Transverse colon (tissue), 4 donors: Measurements from ENCODE around the gene CEBPE. TPM values are rescaled to one million over a fixed set of nuclear protein-coding genes. Genes with fewer than 3 reads are reported as not detected.

Experiments
- DNase-seq: peaks from one replicate; pipeline ENCODE4 v3.0.0-alpha.2; 2019
- H3K27ac ChIP-seq, 4 donors: fragments of 200-600 bp; sonication (generic); 2 replicates each; pipeline ENCODE4 v1.5.1; 2016 to 2018; ENCODE audit warnings: inconsistent platforms in 4 of 4
- H3K27me3 ChIP-seq: fragments of 200-600 bp; sonication (generic); 2 replicates; pipeline ENCODE4 v1.5.1; 2017; ENCODE audit warnings: inconsistent platforms
- H3K36me3 ChIP-seq, 4 donors: fragments of 200-600 bp; sonication (generic); 2 replicates each; pipeline ENCODE4 v1.5.1; 2017 to 2019; ENCODE audit warnings: inconsistent platforms in 4 of 4
- H3K4me1 ChIP-seq, 4 donors: fragments of 200-600 bp; sonication (generic); 2 replicates each; pipeline ENCODE4 v1.5.1; 2017 to 2020; ENCODE audit warnings: inconsistent platforms in 4 of 4
- H3K4me3 ChIP-seq, 4 donors: fragments of 200-600 bp; sonication (generic); 1 replicate in 1 of 4; 2 replicates in 3 of 4; pipeline versions ENCODE4 v1.5.1 to v1.6.1; 2017 to 2019; ENCODE audit warnings: inconsistent platforms in 4 of 4
- H3K9me3 ChIP-seq, 2 donors: fragments of 200-600 bp; sonication (generic); 2 replicates each; pipeline ENCODE4 v1.5.1; 2017 to 2019; ENCODE audit warnings: inconsistent platforms in 2 of 2
- EP300 ChIP-seq: sonication (generic); formaldehyde crosslinking; IDR thresholded peaks from one replicate; pipeline ENCODE4 v1.6.1; 2017; ENCODE audit warnings: antibody characterized with exemption, low read depth
- POLR2A ChIP-seq: fragments of 450-650 bp; IDR thresholded peaks from one replicate; pipeline ENCODE4 v1.6.1; 2016; ENCODE audit warnings: antibody characterized with exemption, mild to moderate bottlenecking, moderate library complexity
- POLR2AphosphoS5 ChIP-seq, 3 donors: sonication (generic); formaldehyde crosslinking; IDR thresholded peaks; one replicate each; pipeline ENCODE4 v1.6.1; 2016; ENCODE audit warnings: antibody characterized with exemption in 3 of 3
- WGBS, 2 donors: methylation state at CpG; one replicate each; pipeline ENCODE4 v1.1.5; 2018; ENCODE audit warnings: low coverage in 1 of 2; 5-methylcytosine and 5-hydroxymethylcytosine counted together
- in situ Hi-C, 4 donors: fragments of 200-750 bp; cut with MboI; loops; one replicate each; pipeline versions ENCODE4 v1.15.0 to v1.15.1; 2017; ENCODE audit warnings: low sequenced_read_pairs in 3 of 4, low pct_ligation_motif_present in 1 of 4, low pct_unique_long_range_greater_than_20kb in 1 of 4
- intact Hi-C: fragments of 100-400 bp; cut with DNase I; formaldehyde crosslinking; loops from one replicate; pipeline ENCODE4 v1.15.1; 2023; ENCODE audit warnings: low total_unique reads
- total RNA-seq, 4 donors: library from RNA; depleted of rRNA; stranded (reverse); fragments of >200 nt; gene quantifications; one replicate each; pipeline ENCODE4 v1.1.0, GENCODE V29; 2016
- TF ChIP-seq, protein P1 (sequence below), 5 experiments: fragments of 200-600 bp in 3 of 5; fragments of 450-650 bp in 2 of 5; sonication (generic) in 3 of 5; IDR thresholded peaks; 1 replicate in 2 of 5; 2 replicates in 3 of 5; pipeline ENCODE4 v1.5.1; 2016 to 2017; ENCODE audit warnings: antibody characterized with exemption in 5 of 5, inconsistent platforms in 3 of 5, mild to moderate bottlenecking in 2 of 5, moderate library complexity in 1 of 5

The CEBPE gene
- not detected for total RNA-seq

DNA sequence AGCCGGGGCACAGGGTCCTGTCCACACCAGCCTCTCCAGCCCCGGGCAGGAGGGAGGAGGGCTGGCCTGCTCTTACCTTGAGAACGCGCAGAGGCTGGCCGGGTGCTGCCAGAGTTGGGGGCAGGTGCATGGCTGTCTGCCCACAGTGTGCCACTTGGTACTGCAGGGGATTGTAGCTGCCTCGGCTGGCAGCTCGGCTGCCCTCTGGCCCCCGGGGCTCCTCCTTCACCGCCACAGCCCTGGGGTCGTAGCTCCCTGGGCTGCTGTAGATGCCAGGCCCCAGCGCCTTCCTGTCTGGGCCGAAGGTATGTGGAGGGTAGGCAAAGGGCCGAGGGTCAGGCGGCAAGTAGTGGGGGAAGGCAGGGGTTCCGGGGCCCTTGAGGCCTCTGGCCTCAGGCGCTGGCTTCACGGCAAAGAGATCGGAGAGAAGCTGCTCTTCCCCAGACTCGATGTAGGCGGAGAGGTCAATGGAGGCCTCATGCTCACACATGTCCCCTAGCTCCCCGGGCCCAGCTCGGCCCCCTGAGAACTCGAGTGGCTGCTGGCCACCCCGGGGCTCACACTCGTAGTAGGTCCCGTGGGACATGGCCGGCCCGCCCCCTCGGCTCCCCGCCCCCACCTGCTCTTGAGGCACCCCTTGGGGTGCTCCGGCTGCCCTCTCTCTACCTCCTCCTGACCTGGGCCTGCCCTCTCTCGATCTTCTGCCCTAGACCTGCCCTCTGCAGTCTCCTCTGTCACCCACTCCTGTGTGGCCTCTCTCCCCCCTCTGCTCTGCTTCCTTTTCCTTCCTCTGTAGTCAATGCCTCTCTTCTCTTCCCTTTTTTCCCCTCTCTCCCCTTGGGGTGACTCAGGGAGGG lies at the start of gene CEBPE:
CEBPE (minus strand) TSS at position 750 of the 857 bp plus-strand sequence; CDS start at position 586, 164 bp downstream.
- no peaks in the 10 kb centered on the region for H3K36me3 ChIP-seq
- no peaks in the 10 kb centered on the region for H3K9me3 ChIP-seq
- intact Hi-C loops = no loop called here
- 73 to 83% methylated on average over 3 to 29 of the region's 32 CpGs for WGBS, 2 donors
- no peak within 1 kb of the TSS for H3K4me3 ChIP-seq
- in situ Hi-C loops = loop anchor here in 3 of 4 donors (25.0 kb wide), 1 partner anchor 169 kb away; the partner anchor contains the start of gene HOMEZ (in 3 of the 3)
- peaks cover 0 to 20% (median 5%) of the 10 kb centered on the region in 4 donors for H3K4me1 ChIP-seq
- peaks cover 5% of the 10 kb centered on the region for H3K27me3 ChIP-seq
- peak within 1 kb of the TSS in 3 of 4 donors; percentile 1 to 34 (median 26) for H3K27ac ChIP-seq
- TF ChIP-seq POLR2A (no peak), POLR2AphosphoS5 (IDR thresholded peaks at IDR 0.05) (no peak), EP300 (no peak)
- TF ChIP-seq, protein P1, sequence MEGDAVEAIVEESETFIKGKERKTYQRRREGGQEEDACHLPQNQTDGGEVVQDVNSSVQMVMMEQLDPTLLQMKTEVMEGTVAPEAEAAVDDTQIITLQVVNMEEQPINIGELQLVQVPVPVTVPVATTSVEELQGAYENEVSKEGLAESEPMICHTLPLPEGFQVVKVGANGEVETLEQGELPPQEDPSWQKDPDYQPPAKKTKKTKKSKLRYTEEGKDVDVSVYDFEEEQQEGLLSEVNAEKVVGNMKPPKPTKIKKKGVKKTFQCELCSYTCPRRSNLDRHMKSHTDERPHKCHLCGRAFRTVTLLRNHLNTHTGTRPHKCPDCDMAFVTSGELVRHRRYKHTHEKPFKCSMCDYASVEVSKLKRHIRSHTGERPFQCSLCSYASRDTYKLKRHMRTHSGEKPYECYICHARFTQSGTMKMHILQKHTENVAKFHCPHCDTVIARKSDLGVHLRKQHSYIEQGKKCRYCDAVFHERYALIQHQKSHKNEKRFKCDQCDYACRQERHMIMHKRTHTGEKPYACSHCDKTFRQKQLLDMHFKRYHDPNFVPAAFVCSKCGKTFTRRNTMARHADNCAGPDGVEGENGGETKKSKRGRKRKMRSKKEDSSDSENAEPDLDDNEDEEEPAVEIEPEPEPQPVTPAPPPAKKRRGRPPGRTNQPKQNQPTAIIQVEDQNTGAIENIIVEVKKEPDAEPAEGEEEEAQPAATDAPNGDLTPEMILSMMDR (IDR thresholded peaks at IDR 0.05) = no peak
- DNase-seq = no peak

DNA sequence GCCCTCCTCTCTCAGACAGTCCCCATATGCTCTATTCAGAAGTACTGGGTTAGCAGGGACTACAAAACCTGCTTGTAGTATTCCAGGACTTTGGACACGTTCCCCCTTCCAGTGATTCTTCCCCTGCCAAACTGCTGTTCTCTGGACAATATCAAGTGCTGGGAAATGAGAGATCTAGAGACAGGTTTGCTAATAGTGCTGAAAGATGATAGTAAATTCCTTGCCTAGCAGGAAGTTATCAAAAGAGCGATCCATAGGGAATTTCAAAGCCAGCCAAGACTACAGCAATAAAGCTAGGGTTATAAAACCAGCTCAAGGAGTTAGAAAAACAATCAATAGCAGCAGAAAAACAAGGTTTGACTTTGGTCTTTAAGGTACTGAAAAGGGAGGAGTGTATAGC lies 49.2 kb upstream of the CEBPE start:
- 13 to 27% methylated on average over 1 to 2 of the region's 2 CpGs for WGBS, 2 donors

DNA sequence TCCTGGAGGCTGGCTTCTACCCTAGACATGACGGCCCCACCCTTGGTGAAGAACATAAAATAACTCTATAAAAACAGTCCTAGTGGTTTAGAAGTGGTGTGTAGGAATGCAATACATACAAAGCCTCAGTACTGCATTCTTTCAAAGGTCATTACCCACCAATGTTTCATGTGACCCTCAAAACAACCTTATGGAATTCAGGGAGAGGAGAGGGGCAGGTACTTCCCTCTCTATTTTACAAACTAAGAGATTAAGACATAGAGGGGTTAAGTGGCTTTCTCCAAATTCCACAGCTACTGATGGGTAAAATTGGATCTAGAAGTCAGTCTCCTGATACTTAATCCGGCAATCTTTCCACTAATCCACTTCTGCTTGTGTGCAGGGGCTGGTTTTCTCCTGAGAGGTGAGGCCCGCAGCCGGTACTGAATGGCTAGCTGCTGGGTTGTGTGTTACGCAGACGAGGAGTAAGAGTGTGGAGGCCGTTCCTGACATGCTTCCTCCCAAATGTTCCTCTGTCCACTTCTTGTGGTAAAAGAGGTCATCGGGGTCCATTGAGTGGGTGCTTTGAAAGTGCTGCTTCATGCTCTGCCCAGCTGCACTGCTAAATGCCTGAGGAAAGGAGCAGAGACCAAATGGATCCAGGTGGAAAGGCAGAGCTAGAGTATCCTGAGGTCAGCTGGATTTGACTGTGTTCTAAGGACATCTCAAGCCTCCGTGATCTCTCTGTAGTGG lies 48.2 kb upstream of the CEBPE start:
- Histone ChIP-seq H3K4me3 (no peak overlapping the region), H3K27ac (peak overlapping the region; percentile 60 to 78 (median 74)), H3K9me3 (no peaks in the 10 kb centered on the region), H3K27me3 (no peaks in the 10 kb centered on the region), H3K4me1 (peaks cover 14 to 44% (median 30%) of the 10 kb centered on the region in 4 donors), H3K36me3 (no peaks in the 10 kb centered on the region)
- no peak for DNase-seq
- WGBS, 2 donors = 56 to 69% methylated on average over 1 to 9 of the region's 9 CpGs
- TF ChIP-seq EP300 = no peak
- no peak for TF ChIP-seq POLR2AphosphoS5 (IDR thresholded peaks at IDR 0.05)
- no peak for TF ChIP-seq POLR2A
- TF ChIP-seq, protein P1 (IDR thresholded peaks at IDR 0.05) = no peak
- intact Hi-C loops (no loop called here), in situ Hi-C loops (no loop called here)

More for the DNA sequence above, 49.2 kb upstream of the CEBPE start:
- no peaks in the 10 kb centered on the region for H3K27me3 ChIP-seq
- intact Hi-C loops (no loop called here), in situ Hi-C loops (no loop called here)
- no peaks in the 10 kb centered on the region for H3K36me3 ChIP-seq
- no peak overlapping the region for H3K4me3 ChIP-seq
- DNase-seq = no peak
- H3K9me3 ChIP-seq = no peaks in the 10 kb centered on the region
- peak overlapping the region; percentile 60 to 78 (median 74) for H3K27ac ChIP-seq
- TF ChIP-seq POLR2A (no peak), EP300 (peak; percentile 69), POLR2AphosphoS5 (IDR thresholded peaks at IDR 0.05) (peak; percentile 60 to 85 (median 79))
- TF ChIP-seq, protein P1 (IDR thresholded peaks at IDR 0.05) = no peak
- peaks cover 14 to 40% (median 29%) of the 10 kb centered on the region in 4 donors for H3K4me1 ChIP-seq

DNA sequence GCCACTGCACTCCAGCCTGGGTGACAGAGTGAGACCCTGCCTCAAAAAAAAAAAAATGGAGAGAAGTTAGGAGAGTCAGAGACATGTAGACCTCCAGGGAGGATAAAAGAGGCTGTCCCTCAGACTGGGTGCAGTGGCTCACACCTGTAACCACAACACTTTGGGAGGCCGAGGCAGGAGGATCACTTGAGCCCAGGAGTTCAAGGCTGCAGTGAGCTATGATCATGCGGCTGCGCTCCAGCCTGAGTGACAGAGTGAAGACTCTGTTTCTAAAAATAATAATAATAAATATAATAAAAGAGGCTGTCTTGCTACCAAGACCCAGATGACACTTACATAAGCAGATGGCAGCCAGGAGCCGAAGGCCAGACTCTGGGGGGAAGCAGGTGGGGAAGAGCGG lies 45.9 kb upstream of the CEBPE start:
- 98 to 99% methylated on average over 5 of the region's 5 CpGs for WGBS, 2 donors
- H3K9me3 ChIP-seq = no peaks in the 10 kb centered on the region
- H3K4me3 ChIP-seq = no peak overlapping the region
- intact Hi-C loops = no loop called here
- in situ Hi-C loops = no loop called here
- no peaks in the 10 kb centered on the region for H3K27me3 ChIP-seq
- TF ChIP-seq, protein P1 (IDR thresholded peaks at IDR 0.05) = no peak
- no peak for TF ChIP-seq POLR2A
- no peak for TF ChIP-seq EP300
- no peak for TF ChIP-seq POLR2AphosphoS5 (IDR thresholded peaks at IDR 0.05)
- H3K36me3 ChIP-seq = no peaks in the 10 kb centered on the region
- no peak for DNase-seq
- no peak overlapping the region for H3K27ac ChIP-seq
- peaks cover 19 to 53% (median 38%) of the 10 kb centered on the region in 4 donors for H3K4me1 ChIP-seq
